ENCODE measurements around the gene DNAAF2. TPM values are rescaled to one million over a fixed set of nuclear protein-coding genes. Genes with fewer than 3 reads are reported as not detected.

DNAAF2 gene
- total and polyA plus RNA-seq, 2 of the 13 experiments (the other 11 are each of a cell fraction or from before 2014, with no cell fraction given), result 6.1 to 13.6 TPM

DNA sequence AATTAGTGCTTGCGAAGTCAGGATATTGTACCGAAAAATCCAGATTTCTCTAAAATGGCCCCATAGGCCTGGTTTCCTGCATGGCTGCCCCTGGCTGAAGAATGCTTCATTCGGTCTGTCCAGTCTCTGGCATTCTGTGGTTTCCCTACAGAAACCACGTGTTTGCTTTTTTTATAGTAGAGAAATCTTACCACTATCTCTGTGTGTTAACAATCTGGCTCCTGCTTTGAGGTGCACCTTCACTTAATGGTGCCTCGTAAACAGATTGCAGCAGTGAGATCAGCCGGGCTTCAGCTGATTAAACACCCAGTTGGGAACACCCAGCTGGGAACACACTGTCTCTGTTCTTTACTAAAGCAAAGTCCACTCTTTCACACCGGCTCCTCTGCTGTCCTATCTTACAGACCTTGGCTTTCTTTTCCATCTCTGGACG is 6.7 kb upstream of the DNAAF2 start (continued):
- TF ChIP-seq ZNF10 (CRISPR knock-in tag; IDR thresholded peaks at IDR 0.05; ENCODE audit: borderline replicate concordance, low read depth) (no peak), JUNB (CRISPR knock-in tag; IDR thresholded peaks at IDR 0.05; ENCODE audit: borderline replicate concordance) (no peak), ZSCAN12 (CRISPR knock-in tag; IDR thresholded peaks at IDR 0.05) (no peak), TCF7 (IDR thresholded peaks at IDR 0.05; ENCODE audit: low read depth) (peak; percentile 67), ISL2 (CRISPR knock-in tag; IDR thresholded peaks at IDR 0.05) (peak; percentile 94), SALL1 (CRISPR knock-in tag; IDR thresholded peaks at IDR 0.05) (peak; percentile 94), ZNF292 (CRISPR knock-in tag; IDR thresholded peaks at IDR 0.05; ENCODE audit: borderline replicate concordance, low read depth) (peak; percentile 96), IRX3 (CRISPR knock-in tag; IDR thresholded peaks at IDR 0.05; ENCODE audit: borderline replicate concordance, low read depth) (no peak), ZNF747 (CRISPR knock-in tag; IDR thresholded peaks at IDR 0.05; ENCODE audit: borderline replicate concordance) (no peak), ZNF709 (CRISPR knock-in tag; IDR thresholded peaks at IDR 0.05) (no peak), PRPF4 (IDR thresholded peaks at IDR 0.05; ENCODE audit: low read depth, low read length, poor library complexity, severe bottlenecking) (no peak), RARA (CRISPR knock-in tag; IDR thresholded peaks at IDR 0.05) (peak; percentile 60; the same call in 1 of the 2 replicates), MIXL1 (CRISPR knock-in tag; IDR thresholded peaks at IDR 0.05) (peak; percentile 88), ZNF605 (CRISPR knock-in tag; IDR thresholded peaks at IDR 0.05) (peak; percentile 82)
- TF ChIP-seq, protein P1, sequence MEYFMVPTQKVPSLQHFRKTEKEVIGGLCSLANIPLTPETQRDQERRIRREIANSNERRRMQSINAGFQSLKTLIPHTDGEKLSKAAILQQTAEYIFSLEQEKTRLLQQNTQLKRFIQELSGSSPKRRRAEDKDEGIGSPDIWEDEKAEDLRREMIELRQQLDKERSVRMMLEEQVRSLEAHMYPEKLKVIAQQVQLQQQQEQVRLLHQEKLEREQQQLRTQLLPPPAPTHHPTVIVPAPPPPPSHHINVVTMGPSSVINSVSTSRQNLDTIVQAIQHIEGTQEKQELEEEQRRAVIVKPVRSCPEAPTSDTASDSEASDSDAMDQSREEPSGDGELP (IDR thresholded peaks at IDR 0.05; ENCODE audit: borderline replicate concordance, low read depth), result peak; percentile 100
- TF ChIP-seq, protein P2, sequence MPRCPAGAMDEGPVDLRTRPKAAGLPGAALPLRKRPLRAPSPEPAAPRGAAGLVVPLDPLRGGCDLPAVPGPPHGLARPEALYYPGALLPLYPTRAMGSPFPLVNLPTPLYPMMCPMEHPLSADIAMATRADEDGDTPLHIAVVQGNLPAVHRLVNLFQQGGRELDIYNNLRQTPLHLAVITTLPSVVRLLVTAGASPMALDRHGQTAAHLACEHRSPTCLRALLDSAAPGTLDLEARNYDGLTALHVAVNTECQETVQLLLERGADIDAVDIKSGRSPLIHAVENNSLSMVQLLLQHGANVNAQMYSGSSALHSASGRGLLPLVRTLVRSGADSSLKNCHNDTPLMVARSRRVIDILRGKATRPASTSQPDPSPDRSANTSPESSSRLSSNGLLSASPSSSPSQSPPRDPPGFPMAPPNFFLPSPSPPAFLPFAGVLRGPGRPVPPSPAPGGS (CRISPR knock-in tag; IDR thresholded peaks at IDR 0.05), result no peak
- TF ChIP-seq, protein P3, sequence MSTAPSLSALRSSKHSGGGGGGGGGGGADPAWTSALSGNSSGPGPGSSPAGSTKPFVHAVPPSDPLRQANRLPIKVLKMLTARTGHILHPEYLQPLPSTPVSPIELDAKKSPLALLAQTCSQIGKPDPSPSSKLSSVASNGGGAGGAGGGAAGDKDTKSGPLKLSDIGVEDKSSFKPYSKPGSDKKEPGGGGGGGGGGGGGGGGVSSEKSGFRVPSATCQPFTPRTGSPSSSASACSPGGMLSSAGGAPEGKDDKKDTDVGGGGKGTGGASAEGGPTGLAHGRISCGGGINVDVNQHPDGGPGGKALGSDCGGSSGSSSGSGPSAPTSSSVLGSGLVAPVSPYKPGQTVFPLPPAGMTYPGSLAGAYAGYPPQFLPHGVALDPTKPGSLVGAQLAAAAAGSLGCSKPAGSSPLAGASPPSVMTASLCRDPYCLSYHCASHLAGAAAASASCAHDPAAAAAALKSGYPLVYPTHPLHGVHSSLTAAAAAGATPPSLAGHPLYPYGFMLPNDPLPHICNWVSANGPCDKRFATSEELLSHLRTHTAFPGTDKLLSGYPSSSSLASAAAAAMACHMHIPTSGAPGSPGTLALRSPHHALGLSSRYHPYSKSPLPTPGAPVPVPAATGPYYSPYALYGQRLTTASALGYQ (CRISPR knock-in tag; IDR thresholded peaks at IDR 0.05), result peak; percentile 63; the same call in 1 of the 2 replicates
- TF ChIP-seq, protein P4, sequence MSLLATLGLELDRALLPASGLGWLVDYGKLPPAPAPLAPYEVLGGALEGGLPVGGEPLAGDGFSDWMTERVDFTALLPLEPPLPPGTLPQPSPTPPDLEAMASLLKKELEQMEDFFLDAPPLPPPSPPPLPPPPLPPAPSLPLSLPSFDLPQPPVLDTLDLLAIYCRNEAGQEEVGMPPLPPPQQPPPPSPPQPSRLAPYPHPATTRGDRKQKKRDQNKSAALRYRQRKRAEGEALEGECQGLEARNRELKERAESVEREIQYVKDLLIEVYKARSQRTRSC (CRISPR knock-in tag; IDR thresholded peaks at IDR 0.05; ENCODE audit: low read depth), result no peak
- TF ChIP-seq, protein P5, sequence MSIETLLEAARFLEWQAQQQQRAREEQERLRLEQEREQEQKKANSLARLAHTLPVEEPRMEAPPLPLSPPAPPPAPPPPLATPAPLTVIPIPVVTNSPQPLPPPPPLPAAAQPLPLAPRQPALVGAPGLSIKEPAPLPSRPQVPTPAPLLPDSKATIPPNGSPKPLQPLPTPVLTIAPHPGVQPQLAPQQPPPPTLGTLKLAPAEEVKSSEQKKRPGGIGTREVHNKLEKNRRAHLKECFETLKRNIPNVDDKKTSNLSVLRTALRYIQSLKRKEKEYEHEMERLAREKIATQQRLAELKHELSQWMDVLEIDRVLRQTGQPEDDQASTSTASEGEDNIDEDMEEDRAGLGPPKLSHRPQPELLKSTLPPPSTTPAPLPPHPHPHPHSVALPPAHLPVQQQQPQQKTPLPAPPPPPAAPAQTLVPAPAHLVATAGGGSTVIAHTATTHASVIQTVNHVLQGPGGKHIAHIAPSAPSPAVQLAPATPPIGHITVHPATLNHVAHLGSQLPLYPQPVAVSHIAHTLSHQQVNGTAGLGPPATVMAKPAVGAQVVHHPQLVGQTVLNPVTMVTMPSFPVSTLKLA (IDR thresholded peaks at IDR 0.05), result no peak
- TF ChIP-seq, protein P6, sequence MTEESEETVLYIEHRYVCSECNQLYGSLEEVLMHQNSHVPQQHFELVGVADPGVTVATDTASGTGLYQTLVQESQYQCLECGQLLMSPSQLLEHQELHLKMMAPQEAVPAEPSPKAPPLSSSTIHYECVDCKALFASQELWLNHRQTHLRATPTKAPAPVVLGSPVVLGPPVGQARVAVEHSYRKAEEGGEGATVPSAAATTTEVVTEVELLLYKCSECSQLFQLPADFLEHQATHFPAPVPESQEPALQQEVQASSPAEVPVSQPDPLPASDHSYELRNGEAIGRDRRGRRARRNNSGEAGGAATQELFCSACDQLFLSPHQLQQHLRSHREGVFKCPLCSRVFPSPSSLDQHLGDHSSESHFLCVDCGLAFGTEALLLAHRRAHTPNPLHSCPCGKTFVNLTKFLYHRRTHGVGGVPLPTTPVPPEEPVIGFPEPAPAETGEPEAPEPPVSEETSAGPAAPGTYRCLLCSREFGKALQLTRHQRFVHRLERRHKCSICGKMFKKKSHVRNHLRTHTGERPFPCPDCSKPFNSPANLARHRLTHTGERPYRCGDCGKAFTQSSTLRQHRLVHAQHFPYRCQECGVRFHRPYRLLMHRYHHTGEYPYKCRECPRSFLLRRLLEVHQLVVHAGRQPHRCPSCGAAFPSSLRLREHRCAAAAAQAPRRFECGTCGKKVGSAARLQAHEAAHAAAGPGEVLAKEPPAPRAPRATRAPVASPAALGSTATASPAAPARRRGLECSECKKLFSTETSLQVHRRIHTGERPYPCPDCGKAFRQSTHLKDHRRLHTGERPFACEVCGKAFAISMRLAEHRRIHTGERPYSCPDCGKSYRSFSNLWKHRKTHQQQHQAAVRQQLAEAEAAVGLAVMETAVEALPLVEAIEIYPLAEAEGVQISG (CRISPR knock-in tag; IDR thresholded peaks at IDR 0.05), result peak; percentile 81
- TF ChIP-seq, protein P7, sequence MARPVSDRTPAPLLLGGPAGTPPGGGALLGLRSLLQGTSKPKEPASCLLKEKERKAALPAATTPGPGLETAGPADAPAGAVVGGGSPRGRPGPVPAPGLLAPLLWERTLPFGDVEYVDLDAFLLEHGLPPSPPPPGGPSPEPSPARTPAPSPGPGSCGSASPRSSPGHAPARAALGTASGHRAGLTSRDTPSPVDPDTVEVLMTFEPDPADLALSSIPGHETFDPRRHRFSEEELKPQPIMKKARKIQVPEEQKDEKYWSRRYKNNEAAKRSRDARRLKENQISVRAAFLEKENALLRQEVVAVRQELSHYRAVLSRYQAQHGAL (CRISPR knock-in tag; IDR thresholded peaks at IDR 0.05; ENCODE audit: not compliant biosample characterization), result no peak
